Activated CD4-positive, alpha-beta memory T cell treated with anti-CD3 and anti-CD28 coated beads for 36 hours (primary cell): ENCODE data around the gene SRSF11. TPM values are rescaled to one million over a fixed set of nuclear protein-coding genes. Genes with fewer than 3 reads are reported as not detected.

ENCODE experiments used
- CTCF ChIA-PET: fragments of 350-600 bp; sonication (Branson Sonifier 250); formaldehyde crosslinking; loops from one replicate; lab custom pipeline; 2021; ENCODE audit warnings: antibody characterized with exemption, inconsistent platforms; lab: Charles Lee
- POLR2A ChIA-PET: fragments of 350-600 bp; sonication (Branson Sonifier 250); formaldehyde crosslinking; loops from one replicate; lab custom pipeline; 2021; ENCODE audit warnings: antibody characterized with exemption; lab: Charles Lee
- DNase-seq: peaks from one replicate; pipeline ENCODE4 v3.0.0-alpha.2; 2020
- H3K27ac Mint-ChIP-seq: one replicate; pipeline ENCODE4 v1.8.0; 2021; ENCODE audit warnings: mixed read lengths
- H3K27me3 Mint-ChIP-seq: one replicate; pipeline ENCODE4 v1.8.0; 2021; ENCODE audit warnings: mixed read lengths
- H3K36me3 Mint-ChIP-seq: one replicate; pipeline ENCODE4 v1.8.0; 2021; ENCODE audit warnings: mixed read lengths
- H3K4me1 Mint-ChIP-seq: one replicate; pipeline ENCODE4 v1.8.0; 2021; ENCODE audit warnings: low read depth, mixed read lengths
- H3K4me3 Mint-ChIP-seq: one replicate; pipeline ENCODE4 v1.8.0; 2021; ENCODE audit warnings: mild to moderate bottlenecking, mixed read lengths
- H3K9me3 Mint-ChIP-seq: one replicate; pipeline ENCODE4 v1.8.0; 2021; ENCODE audit warnings: mixed read lengths
- intact Hi-C: fragments of 100-400 bp; cut with micrococcal nuclease; formaldehyde crosslinking; loops from one replicate; pipeline ENCODE4 v1.15.1; 2023
- total RNA-seq, 2 experiments: library from RNA; stranded (reverse); gene quantifications; one replicate each; pipeline ENCODE4 v1.2.3, GENCODE V29; 2021

The SRSF11 gene
- total RNA-seq, 2 experiments from 2014 or later = 156 to 164 TPM

GRCh38 chr1:70265946-70266345 is 44.8 kb downstream of the SRSF11 start:
- Mint-ChIP-seq H3K9me3 (peaks cover 7% of the 10 kb centered on the region), H3K27ac (no peak overlapping the region), H3K36me3 (peaks cover 22% of the 10 kb centered on the region), H3K4me1 (no peaks in the 10 kb centered on the region), H3K4me3 (no peak overlapping the region), H3K27me3 (no peaks in the 10 kb centered on the region)
- ChIA-PET POLR2A (no interaction called here), CTCF (no interaction called here)
- intact Hi-C loops = no loop called here
- no peak for DNase-seq

- intact Hi-C loops = no loop called here
- H3K4me3 Mint-ChIP-seq = no peak overlapping the region
- no peak for DNase-seq
- H3K9me3 Mint-ChIP-seq = no peaks in the 10 kb centered on the region
- no peaks in the 10 kb centered on the region for H3K27me3 Mint-ChIP-seq
- peaks cover 15% of the 10 kb centered on the region for H3K36me3 Mint-ChIP-seq
- no peaks in the 10 kb centered on the region for H3K4me1 Mint-ChIP-seq
- ChIA-PET CTCF (no interaction called here), POLR2A (no interaction called here)
- H3K27ac Mint-ChIP-seq = no peak overlapping the region
These were observed 56.7 kb downstream of the SRSF11 start for GRCh38 chr1:70277875-70278274.

GRCh38 chr1:70278710-70279109 is 57.5 kb downstream of the SRSF11 start:
- no peaks in the 10 kb centered on the region for H3K27me3 Mint-ChIP-seq
- DNase-seq = no peak
- peaks cover 9% of the 10 kb centered on the region for H3K36me3 Mint-ChIP-seq
- no peaks in the 10 kb centered on the region for H3K9me3 Mint-ChIP-seq
- H3K4me3 Mint-ChIP-seq = no peak overlapping the region
- no peak overlapping the region for H3K27ac Mint-ChIP-seq
- ChIA-PET CTCF (no interaction called here), POLR2A (no interaction called here)
- intact Hi-C loops = no loop called here
- no peaks in the 10 kb centered on the region for H3K4me1 Mint-ChIP-seq

GRCh38 chr1:70284366-70284765 is 63.2 kb downstream of the SRSF11 start:
- Mint-ChIP-seq H3K9me3 (no peaks in the 10 kb centered on the region), H3K27me3 (no peaks in the 10 kb centered on the region), H3K4me3 (no peak overlapping the region), H3K27ac (no peak overlapping the region), H3K4me1 (no peaks in the 10 kb centered on the region), H3K36me3 (peaks cover 7% of the 10 kb centered on the region)
- intact Hi-C loops = loop anchor here (10.0 kb wide), 1 partner anchor 230 kb away; no protein-coding TSS in a partner anchor
- ChIA-PET CTCF (interaction anchor here (0.7 kb wide), 1 partner anchor 33 kb away, joined by 3 read pairs; no protein-coding TSS in a partner anchor), POLR2A (no interaction called here)
- DNase-seq = no peak

GRCh38 chr1:70286453-70286852 is 65.3 kb downstream of the SRSF11 start:
- no peaks in the 10 kb centered on the region for H3K27me3 Mint-ChIP-seq
- ChIA-PET CTCF (no interaction called here), POLR2A (no interaction called here)
- DNase-seq = no peak
- intact Hi-C loops = loop anchor here (10.0 kb wide), 1 partner anchor 228 kb away; no protein-coding TSS in a partner anchor
- peaks cover 9% of the 10 kb centered on the region for H3K36me3 Mint-ChIP-seq
- no peaks in the 10 kb centered on the region for H3K9me3 Mint-ChIP-seq
- no peak overlapping the region for H3K27ac Mint-ChIP-seq
- peaks cover 3% of the 10 kb centered on the region for H3K4me1 Mint-ChIP-seq
- no peak overlapping the region for H3K4me3 Mint-ChIP-seq

- POLR2A ChIA-PET = no interaction called here
- H3K9me3 Mint-ChIP-seq = no peaks in the 10 kb centered on the region
- peaks cover 3% of the 10 kb centered on the region for H3K4me1 Mint-ChIP-seq
- intact Hi-C loops = loop anchor here (10.0 kb wide), 1 partner anchor 227 kb away; no protein-coding TSS in a partner anchor
- no peak overlapping the region for H3K27ac Mint-ChIP-seq
- H3K27me3 Mint-ChIP-seq = no peaks in the 10 kb centered on the region
- H3K36me3 Mint-ChIP-seq = peaks cover 12% of the 10 kb centered on the region
- no peak overlapping the region for H3K4me3 Mint-ChIP-seq
- no peak for DNase-seq
- CTCF ChIA-PET = no interaction called here
These were observed 67.0 kb downstream of the SRSF11 start for GRCh38 chr1:70288166-70288565.

- CTCF ChIA-PET = no interaction called here
- Mint-ChIP-seq H3K9me3 (no peaks in the 10 kb centered on the region), H3K27me3 (no peaks in the 10 kb centered on the region), H3K4me3 (no peak overlapping the region), H3K36me3 (peaks cover 23% of the 10 kb centered on the region), H3K4me1 (peaks cover 3% of the 10 kb centered on the region), H3K27ac (no peak overlapping the region)
- intact Hi-C loops = no loop called here
- POLR2A ChIA-PET = no interaction called here
- no peak for DNase-seq
These were observed 69.0 kb downstream of the SRSF11 start for GRCh38 chr1:70290218-70290617.

GRCh38 chr1:70293186-70293843 is 72.1 kb downstream of the SRSF11 start:
- DNase-seq = no peak
- CTCF ChIA-PET = no interaction called here
- no peak overlapping the region for H3K27ac Mint-ChIP-seq
- peaks cover 3% of the 10 kb centered on the region for H3K4me1 Mint-ChIP-seq
- peaks cover 20% of the 10 kb centered on the region for H3K36me3 Mint-ChIP-seq
- H3K27me3 Mint-ChIP-seq = no peaks in the 10 kb centered on the region
- no peak overlapping the region for H3K4me3 Mint-ChIP-seq
- POLR2A ChIA-PET = no interaction called here
- no peaks in the 10 kb centered on the region for H3K9me3 Mint-ChIP-seq
- intact Hi-C loops = no loop called here

GRCh38 chr1:70295749-70296148 is 74.6 kb downstream of the SRSF11 start:
- Mint-ChIP-seq H3K27ac (no peak overlapping the region), H3K4me1 (no peaks in the 10 kb centered on the region), H3K9me3 (no peaks in the 10 kb centered on the region), H3K36me3 (peaks cover 28% of the 10 kb centered on the region), H3K27me3 (no peaks in the 10 kb centered on the region), H3K4me3 (no peak overlapping the region)
- no peak for DNase-seq
- ChIA-PET CTCF (no interaction called here), POLR2A (no interaction called here)
- intact Hi-C loops = no loop called here

- no peak overlapping the region for H3K4me3 Mint-ChIP-seq
- no peak for DNase-seq
- H3K4me1 Mint-ChIP-seq = no peaks in the 10 kb centered on the region
- POLR2A ChIA-PET = no interaction called here
- H3K27me3 Mint-ChIP-seq = no peaks in the 10 kb centered on the region
- intact Hi-C loops = no loop called here
- peaks cover 23% of the 10 kb centered on the region for H3K36me3 Mint-ChIP-seq
- no peaks in the 10 kb centered on the region for H3K9me3 Mint-ChIP-seq
- CTCF ChIA-PET = no interaction called here
- H3K27ac Mint-ChIP-seq = no peak overlapping the region
These were observed 78.3 kb downstream of the SRSF11 start for GRCh38 chr1:70299472-70299871.

Other genes starting within 250 kb of the SRSF11 start
- gene LRRC40, start 15.8 kb upstream of the SRSF11 start, total RNA-seq = 10 to 100 TPM; 22.1 to 24.7 TPM
- gene ANKRD13C, start 133.3 kb downstream of the SRSF11 start, total RNA-seq = 10 to 100 TPM; 14.3 to 14.5 TPM
- 10 to 100 TPM; 23.0 to 26.0 TPM for gene CTH, start 189.9 kb downstream of the SRSF11 start, total RNA-seq